HS-5 (cell line): ENCODE results near the gene DAPK1.

ENCODE experiments used
- DNase-seq: peaks from one replicate; pipeline ENCODE4 v3.0.0-alpha.2; 2012; ENCODE audit warnings: low read depth

The DAPK1 gene

GRCh38 chr9:87713278-87713987 is 215.8 kb downstream of the DAPK1 start:
- DNase-seq = peak; percentile 99

GRCh38 chr9:87713988-87714330 is 216.3 kb downstream of the DAPK1 start:
- no peak for DNase-seq

GRCh38 chr9:87714819-87715218 is 217.2 kb downstream of the DAPK1 start:
- peak; percentile 60 for DNase-seq

GRCh38 chr9:87716141-87716540 is 218.5 kb downstream of the DAPK1 start:
- no peak for DNase-seq

GRCh38 chr9:87717456-87717855 is 219.8 kb downstream of the DAPK1 start:
- DNase-seq = no peak

GRCh38 chr9:87718231-87718630 is 220.6 kb downstream of the DAPK1 start:
- no peak for DNase-seq

- no peak for DNase-seq
These were observed 221.4 kb downstream of the DAPK1 start for GRCh38 chr9:87718852-87719612.

- DNase-seq = no peak
These were observed 222.5 kb downstream of the DAPK1 start for GRCh38 chr9:87720173-87720572.

GRCh38 chr9:87722393-87723088 is 224.9 kb downstream of the DAPK1 start:
- no peak for DNase-seq

- DNase-seq = no peak
These were observed 227.8 kb downstream of the DAPK1 start for GRCh38 chr9:87725356-87725899.

- peak; percentile 49 for DNase-seq
These were observed 228.4 kb downstream of the DAPK1 start, which contains the start of gene CTSL for GRCh38 chr9:87725900-87726709. CTSL (plus strand) TSS chr9:87726119; CDS start chr9:87727604, 1,485 bp downstream.

GRCh38 chr9:87729246-87729645 is 231.6 kb downstream of the DAPK1 start:
- no peak for DNase-seq

- no peak for DNase-seq
These were observed 233.7 kb downstream of the DAPK1 start for GRCh38 chr9:87731321-87731720.

GRCh38 chr9:87732344-87732743 is 234.7 kb downstream of the DAPK1 start:
- DNase-seq = no peak

GRCh38 chr9:87732756-87733155 is 235.1 kb downstream of the DAPK1 start:
- no peak for DNase-seq

GRCh38 chr9:87733273-87734052 is 235.8 kb downstream of the DAPK1 start:
- no peak for DNase-seq

GRCh38 chr9:87734106-87734505 is 236.4 kb downstream of the DAPK1 start:
- DNase-seq = no peak

GRCh38 chr9:87739546-87739945 is 241.9 kb downstream of the DAPK1 start:
- no peak for DNase-seq

GRCh38 chr9:87740209-87740608 is 242.5 kb downstream of the DAPK1 start:
- no peak for DNase-seq

- no peak for DNase-seq
These were observed 243.7 kb downstream of the DAPK1 start for GRCh38 chr9:87741326-87741725.

- no peak for DNase-seq
These were observed 244.2 kb downstream of the DAPK1 start for GRCh38 chr9:87741891-87742290.
